Nephron progenitor cell (in vitro differentiated cells): ENCODE data around the gene CALD1.

Experiments
- DNase-seq: peaks from one replicate; pipeline ENCODE4 v3.0.0; 2021
- H3K27ac Mint-ChIP-seq: 2 replicates; pipeline ENCODE4 v1.8.0; 2021; ENCODE audit warnings: mild to moderate bottlenecking, moderate library complexity, mixed read lengths
- H3K27me3 Mint-ChIP-seq: 2 replicates; pipeline ENCODE4 v1.8.0; 2021; ENCODE audit warnings: mild to moderate bottlenecking, low read depth, mixed read lengths; ENCODE audit not compliant: poor library complexity
- H3K36me3 Mint-ChIP-seq: 2 replicates; pipeline ENCODE4 v1.8.0; 2021; ENCODE audit warnings: low read depth, mixed read lengths
- H3K4me1 Mint-ChIP-seq: 2 replicates; pipeline ENCODE4 v1.8.0; 2021; ENCODE audit warnings: mixed read lengths
- H3K4me3 Mint-ChIP-seq: 2 replicates; pipeline ENCODE4 v1.8.0; 2021; ENCODE audit warnings: mild to moderate bottlenecking, moderate library complexity, mixed read lengths
- H3K9me3 Mint-ChIP-seq: 2 replicates; pipeline ENCODE4 v1.8.0; 2021; ENCODE audit warnings: mild to moderate bottlenecking, moderate library complexity, mixed read lengths
- CTCF ChIP-seq: fragments of 200-600 bp; sonication (generic); IDR thresholded peaks from 2 replicates; pipeline ENCODE4 v1.5.0; 2021; ENCODE audit warnings: antibody characterized with exemption

CALD1 gene

GRCh38 chr7:134736381-134736780 is 43.1 kb upstream of the CALD1 start:
- H3K4me1 Mint-ChIP-seq = peaks cover 24% of the 10 kb centered on the region
- no peaks in the 10 kb centered on the region for H3K36me3 Mint-ChIP-seq
- H3K9me3 Mint-ChIP-seq = no peaks in the 10 kb centered on the region
- no peak for DNase-seq
- TF ChIP-seq CTCF = no peak
- H3K27me3 Mint-ChIP-seq = peaks cover 3% of the 10 kb centered on the region
- H3K4me3 Mint-ChIP-seq = no peak overlapping the region
- no peak overlapping the region for H3K27ac Mint-ChIP-seq

GRCh38 chr7:134737566-134738345 is 41.7 kb upstream of the CALD1 start:
- Mint-ChIP-seq H3K36me3 (no peaks in the 10 kb centered on the region), H3K9me3 (no peaks in the 10 kb centered on the region), H3K4me1 (peaks cover 20% of the 10 kb centered on the region), H3K27ac (no peak overlapping the region), H3K27me3 (peaks cover 3% of the 10 kb centered on the region), H3K4me3 (no peak overlapping the region)
- DNase-seq = no peak
- no peak for TF ChIP-seq CTCF

- DNase-seq = no peak
- peaks cover 3% of the 10 kb centered on the region for H3K27me3 Mint-ChIP-seq
- H3K4me3 Mint-ChIP-seq = no peak overlapping the region
- peaks cover 24% of the 10 kb centered on the region for H3K4me1 Mint-ChIP-seq
- no peak for TF ChIP-seq CTCF
- no peaks in the 10 kb centered on the region for H3K36me3 Mint-ChIP-seq
- H3K9me3 Mint-ChIP-seq = no peaks in the 10 kb centered on the region
- H3K27ac Mint-ChIP-seq = no peak overlapping the region
These were observed 40.1 kb upstream of the CALD1 start for GRCh38 chr7:134739362-134739761.

GRCh38 chr7:134740376-134740775 is 39.1 kb upstream of the CALD1 start:
- no peak for TF ChIP-seq CTCF
- H3K4me1 Mint-ChIP-seq = peaks cover 19% of the 10 kb centered on the region

GRCh38 chr7:134741907-134742635 is 37.4 kb upstream of the CALD1 start:
- no peaks in the 10 kb centered on the region for H3K36me3 Mint-ChIP-seq
- DNase-seq = no peak
- peak overlapping the region; percentile 10 for H3K27ac Mint-ChIP-seq
- TF ChIP-seq CTCF = no peak
- peaks cover 19% of the 10 kb centered on the region for H3K4me1 Mint-ChIP-seq
- peaks cover 3% of the 10 kb centered on the region for H3K27me3 Mint-ChIP-seq
- no peaks in the 10 kb centered on the region for H3K9me3 Mint-ChIP-seq
- no peak overlapping the region for H3K4me3 Mint-ChIP-seq

More at GRCh38 chr7:134740376-134740775, 39.1 kb upstream of the CALD1 start:
- H3K36me3 Mint-ChIP-seq = no peaks in the 10 kb centered on the region
- H3K27me3 Mint-ChIP-seq = peaks cover 3% of the 10 kb centered on the region
- H3K4me3 Mint-ChIP-seq = no peak overlapping the region
- H3K9me3 Mint-ChIP-seq = no peaks in the 10 kb centered on the region
- H3K27ac Mint-ChIP-seq = no peak overlapping the region
- DNase-seq = no peak
